HS-5 (cell line): ENCODE data around the gene RAB1B.

Experiments
- DNase-seq: peaks from one replicate; pipeline ENCODE4 v3.0.0-alpha.2; 2012; ENCODE audit warnings: low read depth

Gene RAB1B

DNA sequence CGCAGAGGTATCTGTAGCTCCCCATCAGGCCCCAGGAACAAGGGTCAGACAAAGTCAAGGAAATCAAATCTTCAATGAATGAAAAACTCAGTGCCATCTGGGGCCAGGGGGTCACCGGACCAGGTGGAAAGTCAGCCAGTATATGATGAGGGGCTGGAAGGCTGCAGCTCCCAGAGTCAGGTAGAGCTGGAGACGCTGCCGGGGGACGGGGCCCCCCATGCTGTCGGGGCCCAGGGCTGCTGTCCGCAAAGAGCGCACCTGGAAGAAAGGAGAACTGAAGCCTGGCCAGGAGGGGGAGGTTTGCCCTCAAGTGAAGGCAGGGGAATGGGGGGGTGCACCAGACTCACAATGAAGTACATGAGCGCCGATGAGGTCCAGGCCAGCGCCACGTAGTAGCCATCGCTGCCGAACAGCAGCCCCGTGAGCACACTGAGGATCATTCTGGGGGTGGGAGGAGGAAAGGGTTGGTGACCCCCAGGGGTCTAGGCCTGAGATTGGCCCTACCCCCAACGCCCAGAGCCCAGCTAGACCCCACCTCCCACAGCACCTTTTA is 16.2 kb downstream of the RAB1B start:
- DNase-seq = no peak

DNA sequence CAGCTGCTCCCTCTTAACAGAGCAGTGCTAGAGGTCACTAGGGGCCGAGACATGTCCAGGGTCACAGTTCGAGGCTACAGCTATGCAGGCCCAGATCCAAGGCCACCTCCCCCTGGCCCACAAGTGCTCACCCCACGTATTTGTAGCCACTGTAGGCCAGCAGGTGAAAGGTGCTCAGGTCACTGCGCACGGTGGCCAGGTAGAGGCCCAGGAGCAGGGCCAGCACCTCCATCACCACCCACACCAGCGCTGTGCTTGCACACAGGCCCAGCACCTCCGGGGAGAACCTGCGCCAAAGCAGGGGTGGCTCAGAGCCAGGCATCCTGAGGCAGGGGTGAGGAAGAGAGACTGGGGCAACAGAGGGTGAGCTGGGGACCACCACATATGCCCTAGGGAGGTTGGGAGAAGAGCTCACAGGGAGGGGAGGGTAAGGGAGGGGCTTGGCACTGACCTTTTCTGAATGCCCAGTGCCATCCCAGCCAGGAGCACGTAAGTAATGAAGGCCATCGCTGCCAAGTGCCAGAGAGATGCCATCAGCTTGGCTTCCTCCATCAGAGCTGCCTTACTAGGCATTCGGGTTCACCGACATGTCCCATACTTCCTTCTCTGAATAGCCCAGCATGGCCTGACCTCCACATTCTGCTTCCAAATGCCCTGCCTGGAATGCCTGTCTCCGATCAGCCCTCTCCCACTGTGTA is 17.0 kb downstream of the RAB1B start:
- no peak for DNase-seq

DNA sequence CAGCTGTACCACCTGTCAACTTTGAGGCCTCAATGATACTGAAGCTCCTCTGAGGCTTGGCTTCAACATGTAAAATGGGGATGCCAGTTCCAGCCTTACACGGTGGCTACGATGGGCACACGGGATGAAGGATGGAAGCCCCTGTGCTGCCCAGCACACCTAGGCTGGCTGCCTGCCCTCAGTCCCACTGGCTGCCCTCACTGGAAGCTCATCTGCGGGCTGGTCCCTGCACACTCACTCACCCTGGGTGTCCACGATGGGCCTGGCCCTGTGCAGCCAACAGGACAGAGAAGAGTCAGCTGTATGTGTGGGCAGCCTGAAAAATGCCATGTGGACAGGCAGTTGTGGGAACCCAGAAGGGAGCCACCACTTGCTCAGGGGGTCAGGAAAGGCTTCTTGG is 18.3 kb downstream of the RAB1B start:
- DNase-seq = no peak

DNA sequence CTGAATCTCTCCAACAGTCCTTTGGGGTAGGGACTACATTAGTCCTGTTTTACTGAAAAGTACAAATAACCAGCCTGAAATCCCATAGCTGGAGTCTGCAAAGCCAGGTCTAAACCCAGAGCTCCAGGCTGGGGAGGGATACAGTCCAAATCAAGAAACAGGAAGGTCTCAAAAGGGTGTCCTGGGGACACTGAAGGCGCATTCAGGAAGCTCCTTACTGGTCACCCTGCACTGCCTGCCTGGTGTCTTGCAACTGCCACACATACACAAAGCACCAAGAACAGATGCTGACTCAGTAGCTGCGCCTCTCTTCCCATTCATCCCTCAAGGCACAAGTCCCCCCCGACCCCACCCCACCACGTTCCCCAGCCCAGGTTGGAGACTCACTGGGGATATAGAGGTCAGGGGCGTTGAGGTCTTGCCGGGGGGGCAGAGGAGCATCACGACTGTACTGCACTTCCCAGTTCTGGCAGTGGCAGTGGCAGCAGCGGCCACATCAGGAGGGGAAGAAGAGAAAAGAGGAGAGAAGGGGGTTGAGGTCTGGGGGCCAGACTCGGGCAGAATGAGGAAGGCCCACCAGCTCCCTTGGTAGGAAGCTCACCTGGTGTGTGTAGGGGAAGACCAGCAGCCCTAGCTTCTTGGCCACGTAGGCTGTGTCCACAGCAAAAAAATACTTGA is 18.9 kb downstream of the RAB1B start:
- DNase-seq = no peak

DNA sequence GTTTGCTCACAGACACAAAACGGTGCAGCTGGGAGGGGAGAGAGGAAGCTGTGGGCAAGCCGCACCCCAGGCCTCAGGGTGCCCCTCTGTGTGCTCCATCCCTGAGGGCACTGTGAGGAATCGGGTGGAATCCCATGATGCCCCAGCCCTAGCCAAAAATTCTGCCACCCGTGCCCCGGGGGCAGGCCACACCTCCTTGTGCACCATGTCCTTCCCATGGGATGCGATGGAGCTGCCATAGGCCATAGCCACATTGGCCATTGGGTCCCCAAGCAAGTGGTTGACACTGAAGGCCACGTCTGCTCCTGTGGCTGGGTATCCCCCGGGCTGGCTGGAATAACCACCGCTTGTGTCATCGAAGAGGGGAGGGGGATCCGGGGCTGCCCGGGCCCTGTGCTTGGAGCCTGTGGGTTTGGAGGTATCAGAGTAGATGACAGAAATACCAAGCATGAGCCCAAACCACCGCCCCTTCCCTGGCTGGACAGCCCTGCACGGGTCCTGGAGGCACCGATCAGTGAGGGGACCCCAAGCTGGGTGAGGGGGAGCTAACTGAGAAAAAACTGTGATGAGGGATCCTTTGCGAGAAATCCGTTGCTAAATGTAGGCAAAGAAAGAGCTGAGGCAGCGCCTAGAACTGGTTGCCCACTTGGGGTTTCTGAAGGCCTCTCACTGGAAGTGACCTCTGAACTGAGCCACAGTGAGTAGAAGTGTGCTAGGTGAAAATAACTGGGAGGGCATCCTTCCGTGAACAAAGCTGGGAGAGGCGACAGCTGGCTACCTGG is 19.6 kb downstream of the RAB1B start:
- DNase-seq = no peak

DNA sequence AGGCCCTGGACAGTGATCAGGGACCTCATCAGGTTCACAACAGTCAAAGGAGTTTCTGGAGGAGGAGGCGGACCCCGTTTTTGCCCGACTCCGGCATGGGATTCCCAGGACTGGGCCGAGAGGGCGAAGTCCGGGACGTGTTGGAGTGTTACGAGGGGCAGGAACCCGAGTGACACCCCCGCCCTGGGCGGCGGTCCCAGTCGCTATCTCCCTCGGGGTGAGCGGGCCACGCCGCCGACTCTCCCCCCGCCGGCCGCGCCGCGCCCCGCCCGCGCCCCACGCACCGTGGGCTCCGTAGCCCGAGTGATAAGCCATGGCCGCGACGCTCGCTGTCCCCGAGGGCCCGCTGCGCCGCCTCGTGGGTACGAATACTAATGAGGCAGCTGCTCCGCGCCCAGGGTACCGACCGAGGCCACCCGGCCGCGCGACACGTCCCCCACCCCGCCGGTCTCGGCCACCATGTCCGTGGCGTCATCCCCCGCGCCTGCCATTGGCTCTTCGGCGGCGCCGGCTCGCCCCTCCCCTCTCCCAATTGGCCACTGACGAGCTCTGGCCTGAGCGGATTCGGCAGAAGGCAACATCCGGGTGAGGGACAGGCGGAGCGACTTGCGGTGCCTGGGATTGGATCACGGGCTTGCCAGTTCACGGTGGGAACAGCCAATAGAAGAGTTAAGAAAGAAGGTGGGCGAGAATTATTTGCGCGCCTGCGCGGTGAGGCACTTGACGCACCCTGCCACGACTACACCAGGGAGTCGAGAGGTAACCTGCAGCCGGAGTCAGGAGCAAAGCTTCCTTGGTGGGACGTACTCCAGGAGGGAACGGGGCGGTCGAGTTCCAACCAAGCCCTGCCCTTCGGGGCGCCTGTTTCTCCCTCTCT is 20.5 kb downstream of the RAB1B start, which contains the start of gene YIF1A:
TSS of gene YIF1A (minus strand) at position 473 of the 877 bp plus-strand sequence. CDS start at position 315, 158 bp downstream.
- peak; percentile 98 for DNase-seq

DNA sequence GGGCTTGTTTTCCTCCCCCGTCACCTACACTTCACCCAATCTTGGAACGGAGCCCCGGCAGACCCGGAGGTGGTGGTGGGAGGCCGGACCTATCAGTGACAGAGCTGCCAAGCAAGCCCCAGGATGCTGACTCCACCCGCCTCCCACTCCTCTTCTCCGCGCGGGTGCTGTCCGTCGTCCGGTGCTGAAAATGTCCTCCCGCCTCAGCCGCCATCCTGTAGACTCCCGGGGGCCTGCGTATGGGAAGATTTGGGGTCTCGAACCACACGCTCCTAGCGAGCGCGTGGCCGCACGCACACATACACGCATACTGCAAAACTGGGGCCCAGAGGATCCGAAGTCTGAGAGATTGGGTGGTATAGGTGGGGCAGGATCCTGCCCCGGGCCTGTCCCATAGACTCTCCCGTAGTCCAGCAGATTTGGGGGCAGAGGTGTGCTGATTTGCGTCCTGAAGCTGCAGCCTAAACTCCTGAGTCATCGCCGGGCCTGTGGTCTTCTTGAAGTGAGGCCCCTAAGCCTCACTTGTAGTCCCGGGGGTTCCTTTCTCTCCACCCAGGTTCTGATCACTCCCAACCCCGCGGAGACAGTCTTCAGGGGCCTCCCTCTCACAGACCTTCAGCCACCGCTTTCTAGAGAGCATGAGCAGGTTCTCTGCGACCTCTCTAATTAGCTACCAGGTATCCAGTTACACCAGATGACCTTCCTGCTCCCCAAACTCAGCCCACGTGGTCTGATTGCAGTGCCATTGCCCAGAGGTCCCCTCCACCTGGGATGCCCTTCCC is 21.3 kb downstream of the RAB1B start:
- DNase-seq = no peak

DNA sequence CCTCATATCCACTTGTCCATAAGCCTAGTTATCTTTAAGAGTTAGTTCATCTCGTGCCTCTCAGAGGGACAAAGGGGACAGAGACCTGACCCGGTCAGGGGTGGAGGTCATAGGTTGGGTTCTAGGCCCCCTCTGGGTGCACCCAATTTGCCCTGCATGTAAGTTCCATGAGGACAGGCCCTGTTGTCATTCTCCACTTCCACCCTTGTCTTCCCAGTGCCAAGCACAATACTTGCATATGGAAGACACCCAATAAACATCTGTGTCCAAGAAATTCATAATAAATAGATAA is 21.8 kb downstream of the RAB1B start:
- no peak for DNase-seq

DNA sequence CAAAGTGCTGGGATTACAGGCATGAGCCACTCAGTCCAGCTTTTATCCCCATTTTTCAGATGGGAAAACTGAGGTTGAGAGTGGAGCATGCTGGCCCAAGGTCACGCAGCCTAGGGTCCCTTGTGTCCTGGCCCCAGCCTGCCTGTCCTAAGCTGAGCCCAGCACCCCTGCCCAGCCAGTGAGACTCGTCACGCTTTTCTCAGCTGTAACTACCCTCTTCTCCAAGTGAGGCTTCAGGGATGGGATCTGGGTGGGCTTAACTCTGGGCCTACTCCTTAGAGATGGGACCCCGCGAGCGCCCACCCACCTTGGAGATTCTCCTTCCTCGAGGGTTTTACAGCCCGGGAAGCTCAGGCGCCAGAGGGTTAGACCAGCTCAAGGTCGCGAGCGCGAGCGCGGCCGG is 22.9 kb downstream of the RAB1B start:
- DNase-seq = no peak

DNA sequence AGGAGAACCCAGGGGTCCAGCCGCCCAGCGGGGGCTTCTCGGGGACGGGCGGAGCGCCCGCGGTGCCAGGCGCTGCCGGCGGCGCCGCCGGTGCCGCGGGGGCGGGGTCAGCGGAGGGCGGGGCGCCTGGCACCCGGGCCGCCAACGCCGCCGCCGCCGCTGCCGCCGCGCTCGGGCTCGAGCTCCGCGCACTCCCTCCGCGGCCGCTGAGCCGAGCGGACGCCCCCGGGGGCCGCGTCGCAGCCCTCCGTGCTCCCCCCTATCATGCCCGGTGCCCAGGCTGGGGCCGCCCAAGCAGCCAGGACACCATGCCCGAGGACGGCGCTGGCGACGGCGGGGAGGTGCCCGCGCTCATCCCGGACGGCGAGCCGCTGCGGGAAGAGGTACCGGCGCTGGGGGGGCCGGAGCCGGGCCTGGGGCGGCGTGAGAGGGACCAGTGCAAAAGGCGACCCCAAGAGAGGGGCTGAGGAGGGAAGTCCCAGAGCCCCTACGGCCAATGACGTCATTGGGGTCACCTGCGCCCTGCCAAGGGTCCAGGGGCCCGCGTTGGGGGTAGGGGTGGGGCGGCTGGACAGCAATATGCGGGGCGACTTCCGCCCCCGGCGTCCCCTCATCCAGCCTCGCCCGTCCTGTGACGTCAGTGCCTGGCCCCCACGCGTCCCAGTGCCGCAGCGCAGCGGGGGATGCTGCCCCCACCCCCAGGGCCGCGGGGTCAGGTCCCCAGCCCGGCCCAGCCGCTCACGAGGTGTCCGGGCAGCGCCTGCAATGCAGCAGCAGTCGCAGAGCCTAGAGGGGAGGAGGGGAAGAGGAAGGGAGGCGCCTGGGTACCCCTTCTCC is 23.5 kb downstream of the RAB1B start, which contains the start of gene TMEM151A:
TSS of gene TMEM151A (plus strand) at position 189 of the 837 bp plus-strand sequence. CDS start at position 309, 120 bp downstream.
- no peak for DNase-seq

DNA sequence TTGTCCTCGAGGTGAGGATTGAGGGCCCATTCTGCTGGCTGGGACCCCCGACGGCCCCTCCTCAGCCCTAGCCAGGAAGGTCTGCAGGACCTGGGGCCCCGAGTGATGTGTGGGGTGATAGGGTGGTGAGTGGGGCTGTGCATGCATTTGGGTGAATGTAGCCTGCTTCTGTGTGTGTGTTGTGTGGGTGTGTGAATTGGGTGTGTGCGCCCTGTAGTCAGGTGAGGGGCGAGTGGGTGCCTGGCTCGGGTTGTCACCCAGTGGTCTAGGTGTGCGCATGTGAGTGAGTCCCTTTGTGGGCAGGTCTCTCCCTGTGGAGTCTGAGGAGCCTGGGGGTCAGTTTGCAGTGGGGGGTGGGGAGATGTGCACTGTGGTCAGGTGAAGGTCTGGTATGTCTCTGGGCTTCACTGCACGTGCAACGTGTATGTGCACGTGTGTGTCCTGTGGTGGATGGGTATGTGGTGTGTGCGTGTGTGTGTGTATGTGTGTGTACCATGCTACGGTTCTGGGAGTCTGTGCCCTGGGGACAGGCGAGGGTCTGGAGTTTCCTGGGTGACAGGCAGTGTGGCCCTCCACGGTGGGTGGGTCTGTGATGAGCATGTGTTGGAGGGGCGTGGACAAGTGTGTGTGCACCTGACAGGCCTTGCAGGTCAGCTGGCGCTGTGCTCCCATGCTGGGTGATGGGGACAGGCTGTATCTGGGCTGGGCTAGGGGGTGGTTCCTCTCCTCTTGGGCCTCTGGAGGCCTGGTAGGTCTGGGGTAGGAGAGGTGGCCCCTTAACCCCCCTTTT is 24.3 kb downstream of the RAB1B start:
- no peak for DNase-seq

DNA sequence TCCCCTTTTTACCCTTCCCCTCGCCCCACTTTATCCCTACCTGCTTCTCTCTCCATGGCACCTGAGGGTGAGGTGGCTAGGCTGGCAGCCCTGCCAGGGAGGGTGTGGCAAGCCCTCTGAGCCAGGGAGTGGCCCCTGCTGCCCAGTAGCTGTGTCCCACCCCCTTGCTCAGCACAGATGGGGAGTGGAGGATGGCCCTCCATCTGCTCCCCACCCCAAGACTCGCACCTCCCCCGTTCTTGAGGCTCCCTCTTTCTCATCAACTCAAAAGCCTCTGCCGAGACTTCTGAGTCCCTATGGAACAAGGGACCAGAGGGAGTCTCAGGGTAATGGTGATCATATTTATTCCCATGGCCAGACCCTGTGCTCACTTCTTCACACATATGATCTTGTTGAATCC is 24.9 kb downstream of the RAB1B start:
- no peak for DNase-seq

DNA sequence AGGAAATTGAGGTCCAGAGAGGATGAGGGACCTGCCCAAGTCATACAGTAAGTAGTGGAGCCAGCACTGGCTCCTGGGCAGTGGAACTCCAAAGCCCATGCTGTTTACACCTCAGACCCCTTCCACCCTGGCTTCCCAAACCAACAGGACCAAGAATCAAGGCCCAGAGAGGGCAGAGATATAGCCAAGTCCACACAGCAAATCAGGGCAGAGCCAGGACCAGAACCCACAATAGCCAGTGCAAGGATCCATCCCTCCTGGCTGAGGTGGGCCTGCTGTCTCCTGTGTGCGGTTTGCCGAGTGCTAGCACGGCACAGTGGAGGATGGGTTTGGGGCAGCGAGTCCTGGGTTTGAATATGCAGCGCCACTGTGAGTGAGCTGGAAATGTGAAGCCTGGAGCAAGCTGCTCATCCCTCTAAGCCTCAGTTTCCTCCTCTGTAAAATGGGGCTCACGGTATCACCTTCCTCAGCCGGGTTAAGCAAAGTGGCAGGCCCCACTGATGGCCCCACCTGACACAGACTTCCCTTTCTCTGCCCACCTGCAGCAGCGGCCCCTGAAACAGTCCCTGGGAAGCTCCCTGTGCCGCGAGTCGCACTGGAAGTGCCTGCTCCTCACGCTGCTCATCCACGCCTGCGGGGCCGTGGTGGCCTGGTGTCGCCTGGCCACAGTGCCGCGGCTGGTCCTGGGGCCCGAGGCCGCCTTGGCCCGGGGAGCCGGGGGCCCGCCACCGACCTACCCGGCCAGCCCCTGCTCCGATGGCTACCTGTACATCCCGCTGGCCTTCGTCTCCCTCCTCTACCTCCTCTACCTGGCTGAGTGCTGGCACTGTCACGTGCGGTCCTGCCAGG is 25.6 kb downstream of the RAB1B start:
- no peak for DNase-seq

DNA sequence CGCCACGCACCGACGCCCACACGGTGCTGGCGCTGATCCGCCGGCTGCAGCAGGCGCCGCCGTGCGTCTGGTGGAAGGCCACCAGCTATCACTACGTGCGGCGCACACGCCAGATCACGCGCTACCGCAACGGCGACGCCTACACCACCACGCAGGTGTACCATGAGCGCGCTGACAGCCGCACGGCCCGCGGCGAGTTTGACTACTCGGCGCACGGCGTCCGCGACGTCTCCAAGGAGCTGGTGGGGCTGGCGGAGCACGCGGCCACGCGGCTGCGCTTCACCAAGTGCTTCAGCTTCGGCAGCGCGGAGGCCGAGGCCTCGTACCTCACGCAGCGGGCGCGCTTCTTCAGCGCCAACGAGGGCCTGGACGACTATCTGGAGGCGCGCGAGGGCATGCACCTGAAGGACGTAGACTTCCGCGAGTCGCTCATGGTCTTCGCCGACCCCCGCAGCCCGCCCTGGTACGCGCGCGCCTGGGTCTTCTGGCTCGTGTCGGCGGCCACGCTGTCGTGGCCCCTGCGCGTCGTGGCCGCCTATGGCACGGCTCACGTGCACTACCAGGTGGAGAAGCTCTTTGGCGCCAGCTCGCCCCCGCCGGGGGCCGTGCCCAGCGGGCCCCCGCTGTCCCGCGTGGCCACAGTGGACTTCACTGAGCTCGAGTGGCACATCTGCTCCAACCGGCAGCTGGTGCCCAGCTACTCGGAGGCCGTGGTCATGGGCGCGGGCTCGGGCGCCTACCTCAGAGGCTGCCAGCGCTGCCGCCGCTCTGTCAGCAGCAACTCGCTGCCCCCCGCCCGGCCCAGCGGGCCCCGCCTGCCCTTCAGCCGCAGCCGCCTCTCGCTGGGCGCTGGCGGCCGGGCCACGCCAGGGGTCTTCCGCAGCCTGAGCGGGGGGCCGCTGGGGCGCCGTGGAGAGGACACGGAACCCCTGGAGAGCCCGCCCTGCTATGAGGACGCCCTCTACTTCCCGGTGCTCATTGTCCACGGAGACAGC is 26.5 kb downstream of the RAB1B start:
- DNase-seq = no peak

DNA sequence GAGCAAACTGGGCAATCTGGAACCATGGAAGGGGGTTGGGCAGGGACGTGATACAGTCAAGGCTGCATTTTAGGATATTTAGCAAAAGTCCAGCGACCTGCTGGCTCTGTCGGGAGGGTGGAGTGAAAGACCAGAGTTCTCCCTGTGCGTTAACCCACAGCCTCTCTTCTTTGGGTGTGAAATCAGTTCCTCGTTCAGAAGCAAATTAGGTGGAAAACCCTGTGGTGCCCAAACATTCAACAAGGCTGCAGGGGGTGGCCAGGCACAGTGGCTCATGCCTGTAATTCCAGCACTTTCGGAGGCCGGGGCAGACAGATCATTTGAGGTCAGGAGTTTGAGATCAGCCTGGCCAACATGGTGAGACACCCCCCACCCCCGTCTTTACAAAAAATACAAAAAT is 29.2 kb downstream of the RAB1B start:
- DNase-seq = no peak

DNA sequence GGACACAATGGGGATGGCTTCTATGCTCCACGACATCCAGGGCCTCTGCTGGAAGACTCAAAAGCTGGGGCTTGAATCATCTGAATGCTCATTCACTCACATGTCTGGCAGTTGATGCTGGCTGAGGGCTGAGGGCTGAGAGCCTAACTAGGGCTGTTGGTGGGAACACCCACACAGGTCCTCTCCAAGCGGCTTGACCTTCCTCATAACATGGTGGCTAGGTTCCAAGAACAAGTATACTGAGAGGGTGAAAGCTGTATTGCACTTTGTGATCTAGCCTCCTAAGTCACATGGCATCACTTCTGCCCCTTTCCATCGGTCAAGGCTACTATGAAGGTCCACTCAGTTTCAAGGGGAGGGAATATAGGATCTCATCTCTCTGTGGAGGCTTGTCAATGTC is 30.7 kb downstream of the RAB1B start:
- no peak for DNase-seq

DNA sequence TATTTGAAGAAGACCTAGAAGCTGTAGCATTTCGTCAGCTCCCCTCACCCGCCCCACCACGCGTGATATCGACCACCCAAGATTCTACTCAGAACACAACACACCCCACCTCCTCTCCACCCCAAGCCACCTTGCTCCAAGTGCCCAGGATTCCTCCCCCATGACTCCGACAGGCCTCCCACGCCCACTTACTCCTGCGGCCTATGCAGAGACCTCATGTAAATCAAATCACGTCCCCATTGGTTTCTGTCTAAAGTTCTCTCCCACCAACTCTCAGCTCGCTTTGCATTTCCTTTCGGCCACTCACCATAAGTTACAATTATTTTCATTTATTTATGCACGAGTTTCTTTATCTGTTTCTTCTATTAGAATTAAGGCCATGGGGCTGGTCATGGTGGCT is 34.2 kb downstream of the RAB1B start:
- no peak for DNase-seq
